ENCODE measurements around the gene ARAP2. TPM values are rescaled to one million over a fixed set of nuclear protein-coding genes. Genes with fewer than 3 reads are reported as not detected.

The ARAP2 gene
- total RNA-seq, 6 experiments from 2014 or later, result 6.4 to 15.4 (median 10.2) TPM

- no peak overlapping the region for H3K27ac ChIP-seq
- H3K27me3 ChIP-seq, result no peaks in the 10 kb centered on the region
- ATAC-seq (no peak), DNase-seq (no peak)
- H3K36me3 ChIP-seq, result no peaks in the 10 kb centered on the region
- H3K9me3 ChIP-seq, result no peaks in the 10 kb centered on the region
- no peaks in the 10 kb centered on the region for H3K4me1 ChIP-seq
- WGBS (ENCODE audit: insufficient coverage, low coverage, low lambda C conversion rate, missing lambda C conversion rate), result 73% methylated on average over 5 of the region's 5 CpGs
- intact Hi-C loops (cut with DNase I), result no loop called here
- no peak overlapping the region for H3K4me3 ChIP-seq
- TF ChIP-seq POLR2A (IDR thresholded peaks at IDR 0.05) (no peak), CTCF (IDR thresholded peaks at IDR 0.05) (no peak)
Observed at GRCh38 chr4:36054694-36055422, 189.5 kb downstream of the ARAP2 start.

GRCh38 chr4:36053930-36054329 lies 190.4 kb downstream of the ARAP2 start:
- H3K9me3 ChIP-seq, result no peaks in the 10 kb centered on the region
- no peaks in the 10 kb centered on the region for H3K4me1 ChIP-seq
- WGBS (ENCODE audit: insufficient coverage, low coverage, low lambda C conversion rate, missing lambda C conversion rate), result 67% methylated on average over 1 of the region's 2 CpGs
- H3K4me3 ChIP-seq, result no peak overlapping the region
- no peaks in the 10 kb centered on the region for H3K36me3 ChIP-seq
- H3K27me3 ChIP-seq, result no peaks in the 10 kb centered on the region
- intact Hi-C loops (cut with DNase I), result no loop called here
- TF ChIP-seq POLR2A (IDR thresholded peaks at IDR 0.05) (no peak), CTCF (IDR thresholded peaks at IDR 0.05) (no peak)
- H3K27ac ChIP-seq, result no peak overlapping the region
- DNase-seq (no peak), ATAC-seq (no peak)

- no peak for ATAC-seq
- no peaks in the 10 kb centered on the region for H3K9me3 ChIP-seq
Observed at GRCh38 chr4:36051634-36052033, 192.7 kb downstream of the ARAP2 start.

GRCh38 chr4:36046026-36046425 lies 198.3 kb downstream of the ARAP2 start:
- no peaks in the 10 kb centered on the region for H3K27me3 ChIP-seq
- H3K27ac ChIP-seq, result no peak overlapping the region
- intact Hi-C loops (cut with DNase I), result no loop called here
- no peak overlapping the region for H3K4me3 ChIP-seq
- H3K36me3 ChIP-seq, result no peaks in the 10 kb centered on the region
- ATAC-seq (no peak), DNase-seq (no peak)
- no peak for TF ChIP-seq CTCF (IDR thresholded peaks at IDR 0.05)
- TF ChIP-seq POLR2A (IDR thresholded peaks at IDR 0.05), result no peak
- H3K9me3 ChIP-seq, result no peaks in the 10 kb centered on the region
- H3K4me1 ChIP-seq, result peaks cover 0 to 10% (median 0%) of the 10 kb centered on the region in 4 donors

More at GRCh38 chr4:36051634-36052033, 192.7 kb downstream of the ARAP2 start:
- 83% methylated on average over 4 of the region's 4 CpGs for WGBS (ENCODE audit: insufficient coverage, low coverage, low lambda C conversion rate, missing lambda C conversion rate)
- no peak for TF ChIP-seq POLR2A (IDR thresholded peaks at IDR 0.05)
- TF ChIP-seq CTCF (IDR thresholded peaks at IDR 0.05), result no peak
- H3K27ac ChIP-seq, result no peak overlapping the region
- H3K4me1 ChIP-seq, result no peaks in the 10 kb centered on the region
- no peaks in the 10 kb centered on the region for H3K36me3 ChIP-seq
- no peaks in the 10 kb centered on the region for H3K27me3 ChIP-seq
- H3K4me3 ChIP-seq, result no peak overlapping the region
- no peak for DNase-seq
- intact Hi-C loops (cut with DNase I), result no loop called here
